Effector CD8-positive, alpha-beta T cell (primary cell): ENCODE data around the gene IL22RA1.
A peak's percentile ranks its signal among the peaks of the same experiment; 100 is the strongest.

Experiments
- DNase-seq: peaks from one replicate; lab custom pipeline; 2025; lab: John Stamatoyannopoulos, UW

Gene IL22RA1

DNA sequence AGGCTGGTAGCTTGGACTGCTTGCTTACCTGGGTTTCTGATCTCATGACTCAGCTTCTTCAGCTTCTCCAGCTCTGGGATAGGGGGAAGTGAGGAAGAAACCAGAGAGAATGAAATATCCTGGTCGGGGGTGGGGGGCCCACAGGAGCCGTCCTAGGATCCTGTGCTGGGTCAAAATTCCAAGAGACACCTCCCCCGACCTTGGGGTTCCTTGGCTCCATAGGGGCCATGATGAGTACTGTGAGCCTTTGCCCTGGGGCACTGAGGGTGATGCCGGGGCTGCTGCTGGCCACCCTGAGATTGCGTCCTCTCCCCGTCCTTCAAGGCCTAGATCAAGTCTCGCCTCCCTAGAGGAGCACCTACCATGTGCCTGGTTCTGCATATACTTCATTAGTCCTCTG, 71.0 kb downstream of the IL22RA1 start:
- no peak for DNase-seq

DNA sequence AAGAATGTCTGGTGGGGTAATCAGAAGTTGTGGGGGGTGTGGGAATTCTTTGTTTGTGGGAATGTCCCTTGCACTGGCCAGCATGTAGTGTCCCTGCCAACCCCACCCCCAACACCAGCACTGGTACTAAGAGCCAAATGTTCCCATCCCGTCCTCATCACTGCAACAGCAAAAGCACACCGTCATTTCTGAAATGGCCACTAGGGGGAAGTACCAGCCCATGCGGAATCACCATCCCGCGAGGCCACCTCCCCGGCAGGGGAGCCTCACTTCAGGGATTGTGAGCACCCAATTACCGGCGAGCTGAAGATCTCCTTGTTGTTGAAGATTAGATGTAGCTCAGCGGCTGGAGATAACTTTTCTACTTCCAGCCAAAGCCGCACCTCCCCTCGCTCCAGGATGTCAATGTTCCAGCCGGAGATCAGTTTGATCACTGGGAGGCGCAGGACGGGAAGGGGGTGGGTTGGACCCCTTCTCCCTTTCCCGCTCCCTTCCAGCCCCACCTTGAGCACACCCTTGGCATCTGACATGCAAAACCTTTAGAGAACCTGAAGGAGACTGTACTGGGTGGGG, 72.0 kb downstream of the IL22RA1 start:
- DNase-seq: peak; percentile 51

- DNase-seq: no peak
These were observed 73.1 kb downstream of the IL22RA1 start for GRCh38 chr1:24069817-24070216.
